H9 (cell line): ENCODE measurements around the gene ANTXR2. TPM values are rescaled to one million over a fixed set of nuclear protein-coding genes. Genes with fewer than 3 reads are reported as not detected.

ENCODE experiments used
- DNase-seq: peaks from one replicate; pipeline ENCODE4 v3.0.0-alpha.2; 2017
- H2AFZ ChIP-seq: one replicate; pipeline ENCODE4 v1.6.1; 2013; ENCODE audit warnings: mild to moderate bottlenecking, low read length, control low read depth, moderate library complexity
- H2AK5ac ChIP-seq: 2 replicates; pipeline ENCODE4 v1.6.1; 2013; ENCODE audit warnings: low read length, control low read depth, mixed read lengths; ENCODE audit not compliant: insufficient read length
- H2BK120ac ChIP-seq: one replicate; pipeline ENCODE4 v1.6.1; 2013; ENCODE audit warnings: low read depth, mild to moderate bottlenecking, low read length, control low read depth, inconsistent platforms; ENCODE audit not compliant: poor library complexity, severe bottlenecking
- H2BK12ac ChIP-seq: 2 replicates; pipeline ENCODE4 v1.6.1; 2013; ENCODE audit warnings: low read length, control low read depth, mixed read lengths, low read depth; ENCODE audit not compliant: insufficient read length
- H2BK15ac ChIP-seq: 2 replicates; pipeline ENCODE4 v1.6.1; 2013; ENCODE audit warnings: low read depth, low read length, control low read depth
- H2BK20ac ChIP-seq: one replicate; pipeline ENCODE4 v1.6.1; 2013; ENCODE audit warnings: low read depth, mild to moderate bottlenecking, low read length, control low read depth, inconsistent platforms; ENCODE audit not compliant: poor library complexity, severe bottlenecking
- H2BK5ac ChIP-seq: 2 replicates; pipeline ENCODE4 v1.6.1; 2013; ENCODE audit warnings: low read length, control low read depth, mixed read lengths; ENCODE audit not compliant: insufficient read length
- H3K14ac ChIP-seq: 2 replicates; pipeline ENCODE4 v1.6.1; 2013; ENCODE audit warnings: low read length, control low read depth; ENCODE audit not compliant: insufficient read depth
- H3K18ac ChIP-seq: 2 replicates; pipeline ENCODE4 v1.6.1; 2013; ENCODE audit warnings: low read depth, mild to moderate bottlenecking, mixed read lengths, low read length, control low read depth; ENCODE audit not compliant: insufficient read length
- H3K23ac ChIP-seq: 2 replicates; pipeline ENCODE4 v1.6.1; 2013; ENCODE audit warnings: low read length, control low read depth, mixed read lengths, low read depth; ENCODE audit not compliant: insufficient read length
- H3K23me2 ChIP-seq: 2 replicates; pipeline ENCODE4 v1.6.1; 2013; ENCODE audit warnings: low read depth, mild to moderate bottlenecking, mixed read lengths, low read length, control low read depth; ENCODE audit not compliant: insufficient read length, poor library complexity, severe bottlenecking
- H3K27ac ChIP-seq: 2 replicates; pipeline ENCODE4 v1.5.1; 2013; ENCODE audit warnings: low read length, control low read depth, mixed read lengths, low read depth; ENCODE audit not compliant: insufficient read length
- H3K27me3 ChIP-seq: 2 replicates; pipeline ENCODE4 v1.6.1; 2013; ENCODE audit warnings: low read length, control low read depth, inconsistent platforms; ENCODE audit not compliant: insufficient read depth
- H3K4ac ChIP-seq: 2 replicates; pipeline ENCODE4 v1.6.1; 2013; ENCODE audit warnings: low read depth, mild to moderate bottlenecking, control low read depth, inconsistent platforms, low read length, moderate library complexity
- H3K4me1 ChIP-seq: 2 replicates; pipeline ENCODE4 v1.6.1; 2013; ENCODE audit warnings: low read length, control low read depth, inconsistent platforms; ENCODE audit not compliant: insufficient read depth
- H3K4me2 ChIP-seq: 2 replicates; pipeline ENCODE4 v1.6.1; 2013; ENCODE audit warnings: low read length, control low read depth, mixed read lengths; ENCODE audit not compliant: insufficient read length, insufficient read depth
- H3K56ac ChIP-seq: 2 replicates; pipeline ENCODE4 v1.6.1; 2013; ENCODE audit warnings: low read depth, mild to moderate bottlenecking, mixed read lengths, low read length, control low read depth; ENCODE audit not compliant: insufficient read length
- H3K79me1 ChIP-seq: 2 replicates; pipeline ENCODE4 v1.6.1; 2013; ENCODE audit warnings: low read depth, mild to moderate bottlenecking, moderate library complexity, low read length, control low read depth, inconsistent platforms; ENCODE audit not compliant: insufficient read depth, poor library complexity, severe bottlenecking
- H3K79me2 ChIP-seq: 2 replicates; pipeline ENCODE4 v1.6.1; 2013; ENCODE audit warnings: low read length, control low read depth, inconsistent platforms; ENCODE audit not compliant: insufficient read depth
- H3K9ac ChIP-seq: 2 replicates; pipeline ENCODE4 v1.6.1; 2013; ENCODE audit warnings: low read length, control low read depth, mixed read lengths; ENCODE audit not compliant: insufficient read length; ENCODE audit errors: extremely low read depth
- H3K9me3 ChIP-seq: one replicate; pipeline ENCODE4 v1.6.1; 2013; ENCODE audit warnings: low read depth, low read length, inconsistent platforms; ENCODE audit not compliant: control insufficient read depth
- H3T11ph ChIP-seq: one replicate; pipeline ENCODE4 v1.6.1; 2013; ENCODE audit warnings: mild to moderate bottlenecking, low read length, control low read depth, inconsistent platforms
- H4K20me1 ChIP-seq: one replicate; pipeline ENCODE4 v1.6.1; 2013; ENCODE audit not compliant: control insufficient read depth, insufficient read length, insufficient read depth
- H4K5ac ChIP-seq: 2 replicates; pipeline ENCODE4 v1.6.1; 2013; ENCODE audit warnings: low read depth, mild to moderate bottlenecking, mixed read lengths, low read length, control low read depth; ENCODE audit not compliant: insufficient read length
- H4K8ac ChIP-seq: replicated peaks from 2 replicates; pipeline ENCODE4 v1.6.1; 2013; ENCODE audit warnings: low read length, control low read depth, mixed read lengths, low read depth; ENCODE audit not compliant: insufficient read length
- H4K91ac ChIP-seq: 2 replicates; pipeline ENCODE4 v1.6.1; 2013; ENCODE audit warnings: low read depth, mild to moderate bottlenecking, moderate library complexity, mixed read lengths, low read length, control low read depth; ENCODE audit not compliant: insufficient read length
- H3K27ac Mint-ChIP-seq, 3 experiments: 2 replicates in 2 of 3; 3 replicates in 1 of 3; pipeline ENCODE4 v1.8.0; 2020 to 2021; ENCODE audit warnings: mixed read lengths in 3 of 3, mild to moderate bottlenecking in 1 of 3, moderate library complexity in 1 of 3
- H3K27me3 Mint-ChIP-seq: 2 replicates; pipeline ENCODE4 v1.8.0; 2021; ENCODE audit warnings: low read depth, mild to moderate bottlenecking, moderate library complexity, mixed read lengths
- H3K36me3 Mint-ChIP-seq, 3 experiments: 2 replicates in 2 of 3; 3 replicates in 1 of 3; pipeline ENCODE4 v1.8.0; 2020 to 2021; ENCODE audit warnings: low read depth in 3 of 3, mixed read lengths in 3 of 3; ENCODE audit not compliant: insufficient read depth in 1 of 3
- H3K4me1 Mint-ChIP-seq, 2 experiments: 2 replicates each; pipeline ENCODE4 v1.8.0; 2020; ENCODE audit warnings: mixed read lengths in 2 of 2
- H3K4me3 Mint-ChIP-seq, 2 experiments: 2 replicates in 1 of 2; 3 replicates in 1 of 2; pipeline ENCODE4 v1.8.0; 2020 to 2021; ENCODE audit warnings: mild to moderate bottlenecking in 2 of 2, mixed read lengths in 2 of 2, moderate library complexity in 1 of 2
- H3K9me3 Mint-ChIP-seq, 2 experiments: 2 replicates in 1 of 2; 3 replicates in 1 of 2; pipeline ENCODE4 v1.8.0; 2020; ENCODE audit warnings: mild to moderate bottlenecking in 2 of 2, mixed read lengths in 2 of 2, moderate library complexity in 1 of 2
- CTCF ChIP-seq: fragments of 200-600 bp; sonication (generic); conservative IDR thresholded peaks from 3 replicates; pipeline ENCODE4 v1.8.0; 2021; ENCODE audit warnings: antibody characterized with exemption, mild to moderate bottlenecking
- WGBS: extraction: QIAGEN DNeasy Blood & Tissue Kit; methylation state at CpG from one replicate; pipeline ENCODE4 v1.1.7; 2013; ENCODE audit warnings: missing lambda C conversion rate, low lambda C conversion rate, mixed read lengths; ENCODE audit not compliant: insufficient read length; ENCODE audit errors: extremely low coverage; 5-methylcytosine and 5-hydroxymethylcytosine counted together
- total RNA-seq: library from RNA; stranded (reverse); gene quantifications from 2 replicates; pipeline ENCODE4 v1.2.1, GENCODE V29; 2021

Gene ANTXR2
- total RNA-seq, 1 experiment from 2014 or later: 4.7 TPM

GRCh38 chr4:80091184-80091583 is 18.2 kb upstream of the ANTXR2 start:
- no peaks in the 10 kb centered on the region for H3K4me1 ChIP-seq
- H2AK5ac ChIP-seq: no peak overlapping the region
- H3K9me3 ChIP-seq: no peaks in the 10 kb centered on the region
- Mint-ChIP-seq H3K36me3 (no peaks in the 10 kb centered on the region), H3K27ac (no peak overlapping the region), H3K4me3 (no peak overlapping the region), H3K9me3 (no peaks in the 10 kb centered on the region), H3K4me1 (no peaks in the 10 kb centered on the region), H3K27me3 (peaks cover 8% of the 10 kb centered on the region)
- H3K27me3 ChIP-seq: no peaks in the 10 kb centered on the region
- no peak overlapping the region for H2BK15ac ChIP-seq
- no peak overlapping the region for H2BK20ac ChIP-seq
- no peak overlapping the region for H3K14ac ChIP-seq
- H3K27ac ChIP-seq: no peak overlapping the region
- H3K23ac ChIP-seq: no peak overlapping the region
- no peak overlapping the region for H2BK120ac ChIP-seq
- no peaks in the 10 kb centered on the region for H3K79me2 ChIP-seq
- H3K56ac ChIP-seq: no peak overlapping the region
- no peak overlapping the region for H2AFZ ChIP-seq
- H2BK5ac ChIP-seq: no peak overlapping the region
- no peak for TF ChIP-seq CTCF
- no peak overlapping the region for H3K9ac ChIP-seq
- H4K20me1 ChIP-seq: no peaks in the 10 kb centered on the region
- H3K79me1 ChIP-seq: no peaks in the 10 kb centered on the region
- H3K23me2 ChIP-seq: no peaks in the 10 kb centered on the region
- H3K4ac ChIP-seq: no peak overlapping the region
- H4K5ac ChIP-seq: no peak overlapping the region
- no peak for DNase-seq
- no peak overlapping the region for H3K18ac ChIP-seq
- H4K91ac ChIP-seq: no peak overlapping the region
- H3K4me2 ChIP-seq: no peak overlapping the region
- H4K8ac ChIP-seq: no peak overlapping the region
- no peak overlapping the region for H2BK12ac ChIP-seq
- no peak overlapping the region for H3T11ph ChIP-seq
- no CpG with 5 or more reads among the region's 3 CpGs for WGBS
